HepG2 (cell line): ENCODE results near the gene GABRP. TPM values are rescaled to one million over a fixed set of nuclear protein-coding genes. Genes with fewer than 3 reads are reported as not detected.
A peak's percentile ranks its signal among the peaks of the same experiment; 100 is the strongest.

Experiments used
- ATAC-seq: fragments of 200-7000 bp; cut with Tn5 transposase; 3 replicates; pipeline ENCODE4 v1.9.1; 2020; ENCODE audit warnings: mild to moderate bottlenecking, moderate library complexity
- BruUV-seq: library from RNA; stranded (reverse); fragments of 400-500 nt; replicated peaks from 2 replicates; lab custom pipeline; 2021; lab: Mats Ljungman, UMichigan
- CTCF ChIA-PET: fragments of 300-600 bp; formaldehyde crosslinking; extraction: SDS; loops from one replicate; lab custom pipeline; 2021; ENCODE audit warnings: low total read pairs, inconsistent platforms, low intra/inter-chr PET ratio; lab: Yijun Ruan, JAX
- POLR2A ChIA-PET: fragments of 350-600 bp; sonication (Branson Sonifier 250); formaldehyde crosslinking; loops from one replicate; lab custom pipeline; 2020; ENCODE audit warnings: antibody characterized with exemption, inconsistent platforms; lab: Yijun Ruan, JAX
- DNase-seq: peaks from one replicate; pipeline ENCODE4 v3.0.0-alpha.2; 2015; ENCODE audit warnings: low spot score
- FAIRE-seq: peaks from 3 replicates; lab custom pipeline; 2011; peaks lifted over from hg19 to GRCh38; lab: Jason Lieb, UNC
- H2AFZ ChIP-seq: one replicate; pipeline ENCODE4 v1.6.1; 2011; ENCODE audit warnings: low read length, inconsistent platforms
- H3K27ac ChIP-seq: fragments of 300-600 bp; 3 replicates; pipeline ENCODE4 v1.8.0; 2011; ENCODE audit warnings: mixed run types, mild to moderate bottlenecking, mixed read lengths, low read length, inconsistent platforms; ENCODE audit not compliant: insufficient read depth; ENCODE audit errors: extremely low read length
- H3K27me3 ChIP-seq, 2 experiments: fragments of 200-600 bp in 1 of 2; 2 replicates in 1 of 2; 3 replicates in 1 of 2; pipeline versions ENCODE4 v1.6.0 to v1.8.0; 2011; ENCODE audit warnings: low read length in 2 of 2, mild to moderate bottlenecking in 2 of 2, moderate library complexity in 2 of 2, inconsistent platforms in 1 of 2; ENCODE audit not compliant: insufficient read depth in 2 of 2, control insufficient read depth in 1 of 2
- H3K36me3 ChIP-seq, 2 experiments: fragments of 200-600 bp in 1 of 2; replicated peaks in 1 of 2; 2 replicates in 1 of 2; 3 replicates in 1 of 2; pipeline versions ENCODE4 v1.5.1 to v1.8.0; 2011; ENCODE audit warnings: low read length in 2 of 2, inconsistent platforms in 1 of 2; ENCODE audit not compliant: insufficient read depth in 2 of 2, control insufficient read depth in 1 of 2
- H3K4me1 ChIP-seq: 2 replicates; pipeline ENCODE4 v1.5.1; 2012; ENCODE audit warnings: low read length, inconsistent platforms; ENCODE audit not compliant: insufficient read depth
- H3K4me2 ChIP-seq: 2 replicates; pipeline ENCODE4 v1.6.0; 2011; ENCODE audit warnings: low read depth, low read length, inconsistent platforms
- H3K4me3 ChIP-seq, 3 experiments: fragments of 200-600 bp in 1 of 3; sonication (generic), shearing (Covaris generic) in 1 of 3; replicated peaks in 1 of 3; 2 replicates each; pipeline ENCODE4 v1.5.1; 2011 to 2016; ENCODE audit warnings: low read length in 3 of 3, inconsistent platforms in 2 of 3, low read depth in 2 of 3, mild to moderate bottlenecking in 2 of 3, control low read depth in 1 of 3, mixed read lengths in 1 of 3; ENCODE audit not compliant: insufficient read depth in 1 of 3
- H3K79me2 ChIP-seq: one replicate; pipeline ENCODE4 v1.6.1; 2011; ENCODE audit warnings: low read length, inconsistent platforms; ENCODE audit not compliant: insufficient read depth
- H3K9ac ChIP-seq: 2 replicates; pipeline ENCODE4 v1.6.0; 2011; ENCODE audit warnings: mild to moderate bottlenecking, low read depth, low read length, inconsistent platforms; ENCODE audit not compliant: insufficient read depth
- H3K9me3 ChIP-seq: 2 replicates; pipeline ENCODE4 v1.5.1; 2012; ENCODE audit warnings: mild to moderate bottlenecking, low read length
- H4K20me1 ChIP-seq: 2 replicates; pipeline ENCODE4 v1.6.0; 2011; ENCODE audit warnings: inconsistent platforms, mild to moderate bottlenecking, low read length, moderate library complexity; ENCODE audit not compliant: insufficient read depth
- ARNT2 ChIP-seq: sonication (generic); formaldehyde crosslinking; IDR thresholded peaks from 2 replicates; pipeline ENCODE4 v1.8.0; 2022; ENCODE audit warnings: mild to moderate bottlenecking, low read depth, missing genetic modification reagents, moderate library complexity
- ATF4 ChIP-seq, 2 experiments: fragments of 450-650 bp in 1 of 2; sonication (generic) in 1 of 2; formaldehyde crosslinking; IDR thresholded peaks; 2 replicates each; pipeline versions ENCODE4 v1.5.0 to v1.8.0; 2020 to 2022; ENCODE audit warnings: mild to moderate bottlenecking in 1 of 2, missing genetic modification reagents in 1 of 2
- CHD2 ChIP-seq: IDR thresholded peaks from 2 replicates; pipeline ENCODE4 v1.6.1; 2011; ENCODE audit warnings: low read depth, low read length, improper control_type of control experiment
- FOSL1 ChIP-seq: sonication (generic); formaldehyde crosslinking; IDR thresholded peaks from 2 replicates; pipeline ENCODE4 v1.9.0; 2021; ENCODE audit warnings: missing genetic modification reagents, borderline replicate concordance
- FOSL2 ChIP-seq: sonication (generic); formaldehyde crosslinking; IDR thresholded peaks from 2 replicates; pipeline ENCODE4 v1.4.0; 2020; ENCODE audit warnings: missing genetic modification reagents
- HCFC1 ChIP-seq: fragments of 150-350 bp; IDR thresholded peaks from 2 replicates; pipeline ENCODE4 v1.6.1; 2014; ENCODE audit warnings: low read depth, low read length
- SOX5 ChIP-seq: IDR thresholded peaks from 2 replicates; pipeline ENCODE4 v1.6.1; 2016; ENCODE audit warnings: borderline replicate concordance
- ZNF569 ChIP-seq: sonication (generic); formaldehyde crosslinking; IDR thresholded peaks from 2 replicates; pipeline ENCODE4 v1.5.0; 2020; ENCODE audit warnings: mild to moderate bottlenecking, missing genetic modification reagents, moderate library complexity, borderline replicate concordance
- ZNF775 ChIP-seq: sonication (generic); formaldehyde crosslinking; IDR thresholded peaks from 2 replicates; pipeline ENCODE4 v1.4.0; 2020; ENCODE audit warnings: missing genetic modification reagents, mild to moderate bottlenecking, moderate library complexity, borderline replicate concordance
- WGBS: methylation state at CpG from one replicate; pipeline ENCODE4 v1.1.6; 2017; ENCODE audit warnings: low lambda C conversion rate; 5-methylcytosine and 5-hydroxymethylcytosine counted together
- in situ Hi-C: cut with HindIII; loops from 2 replicates; pipeline ENCODE4 v1.10.0; 2017; ENCODE audit warnings: low pct_unique_long_range_greater_than_20kb; ENCODE audit not compliant: extremely low pct_ligation_motif_present
- intact Hi-C: fragments of 100-400 bp; cut with micrococcal nuclease; formaldehyde crosslinking; loops from one replicate; pipeline ENCODE4 v1.10.0; 2022; ENCODE audit not compliant: unreplicated experiment
- polyA plus RNA-seq, 8 experiments: library from polyadenylated mRNA; depleted of rRNA in 3 of 8; stranded (reverse) in 7 of 8; unstranded in 1 of 8; fragments of >200 nt; fragmentation: Illumina TruSeq in 4 of 8; extraction: Trizol in 4 of 8; gene quantifications; 2 replicates each; pipeline versions ENCODE4 v1.2.1 to v1.2.3, GENCODE V29; 2011 to 2016; ENCODE audit warnings: low read depth in 4 of 8, missing spikeins in 1 of 8, mixed read lengths in 1 of 8; ENCODE audit not compliant: insufficient read depth in 1 of 8
- total RNA-seq, 5 experiments: library from RNA; depleted of rRNA; stranded (reverse); fragments of >200 nt; fragmentation: Illumina TruSeq; extraction: Trizol; gene quantifications; 2 replicates each; pipeline ENCODE4 v1.2.3, GENCODE V29; 2016; ENCODE audit warnings: low read depth in 1 of 5

Gene GABRP
- total and polyA plus RNA-seq, 2 of the 13 experiments (the other 11 are each of a cell fraction or from before 2014, with no cell fraction given) = not detected

- DNase-seq (peak; percentile 21), FAIRE-seq (no peak), ATAC-seq (peak; percentile 63; the same call in 1 of the 3 replicates)
- Histone ChIP-seq H3K4me2 (no peak overlapping the region), H3K4me1 (peaks cover 13% of the 10 kb centered on the region), H3K79me2 (no peaks in the 10 kb centered on the region), H3K27ac (no peak overlapping the region), H3K36me3 (no peaks in the 10 kb centered on the region), H3K4me3 (no peak overlapping the region), H4K20me1 (no peaks in the 10 kb centered on the region), H3K9me3 (no peaks in the 10 kb centered on the region), H3K27me3 (peaks cover 1 to 8% of the 10 kb centered on the region in 2 experiments; a peak in 3 of 5 replicates), H2AFZ (no peak overlapping the region), H3K9ac (no peak overlapping the region)
- ChIA-PET POLR2A (no interaction called here), CTCF (no interaction called here)
- no peak for TF ChIP-seq ZNF569 (CRISPR knock-in tag)
- peak; percentile 26; the same call in 1 of the 2 replicates for TF ChIP-seq FOSL1 (CRISPR knock-in tag)
- no peak for TF ChIP-seq ZNF775 (CRISPR knock-in tag)
- no peak for TF ChIP-seq ARNT2 (CRISPR knock-in tag)
- TF ChIP-seq SOX5 (CRISPR knock-in tag) = peak; percentile 37; the same call in 1 of the 2 replicates
- no peak for TF ChIP-seq HCFC1
- no peak for TF ChIP-seq ATF4 (CRISPR knock-in tag; IDR thresholded peaks at IDR 0.05)
- no peak for TF ChIP-seq CHD2
- TF ChIP-seq FOSL2 (CRISPR knock-in tag) = peak; percentile 61
- in situ Hi-C loops (no loop called here), intact Hi-C loops (no loop called here)
- no TSS peak for BruUV-seq
- 7% methylated on average over 4 of the region's 4 CpGs for WGBS
These were observed 26.3 kb upstream of the GABRP start for GRCh38 chr5:170757182-170757601.
